SK-N-MC (cell line): ENCODE data around the gene TMEM86B.

Experiments
- EZH2 ChIP-seq: fragments of 200-600 bp; sonication (generic); IDR thresholded peaks from one replicate; pipeline ENCODE4 v1.6.1; 2017; ENCODE audit warnings: antibody characterized with exemption
- POLR2AphosphoS5 ChIP-seq: IDR thresholded peaks from 2 replicates; pipeline ENCODE4 v1.6.1; 2012; ENCODE audit warnings: mild to moderate bottlenecking, low read depth, low read length, borderline replicate concordance

DNA sequence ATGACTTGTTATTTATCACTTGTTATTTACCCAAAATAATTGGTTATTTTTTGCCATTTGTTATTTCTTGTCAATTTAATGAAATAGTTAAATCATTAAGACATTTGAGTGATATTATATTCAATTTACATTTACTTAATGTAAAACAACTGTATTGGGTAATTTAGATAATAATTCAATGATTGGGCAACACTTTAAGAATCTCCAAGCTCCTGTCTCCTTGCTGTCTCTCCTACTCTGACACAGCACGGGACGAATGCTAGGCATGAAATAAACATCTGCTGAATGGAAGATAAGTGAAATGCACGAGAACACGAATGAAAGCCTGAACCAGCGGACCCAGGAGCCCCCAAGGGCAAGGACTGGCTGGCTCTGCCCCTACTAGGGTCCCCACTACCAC is 36.0 kb upstream of the TMEM86B start:
- TF ChIP-seq EZH2, result no peak
- no peak for TF ChIP-seq POLR2AphosphoS5
